KMS-11 (cell line): ENCODE data around the gene ACADM.

ENCODE experiments used
- H2AFZ ChIP-seq: fragments of 200-600 bp; sonication (generic); 2 replicates; pipeline ENCODE4 v1.6.1; 2016; ENCODE audit warnings: antibody characterized with exemption, mixed run types, low read depth
- H3K27ac ChIP-seq: fragments of 200-600 bp; sonication (generic); 2 replicates; pipeline ENCODE4 v1.6.1; 2016; ENCODE audit warnings: mild to moderate bottlenecking, mixed run types
- H3K27me3 ChIP-seq: fragments of 200-600 bp; sonication (generic); 2 replicates; pipeline ENCODE4 v1.6.1; 2017; ENCODE audit warnings: mild to moderate bottlenecking, low read depth, mixed run types, moderate library complexity; ENCODE audit not compliant: insufficient read depth
- H3K36me3 ChIP-seq: fragments of 200-600 bp; sonication (generic); 2 replicates; pipeline ENCODE4 v1.6.1; 2017; ENCODE audit warnings: mild to moderate bottlenecking, mixed run types; ENCODE audit not compliant: insufficient read depth
- H3K4me1 ChIP-seq: fragments of 200-600 bp; sonication (generic); 2 replicates; pipeline ENCODE4 v1.6.1; 2016; ENCODE audit warnings: mild to moderate bottlenecking, low read depth, mixed run types; ENCODE audit not compliant: poor library complexity, severe bottlenecking
- H3K4me2 ChIP-seq: fragments of 200-600 bp; sonication (generic); 2 replicates; pipeline ENCODE4 v1.7.0; 2016; ENCODE audit warnings: mild to moderate bottlenecking, mixed run types
- H3K4me3 ChIP-seq: fragments of 200-600 bp; sonication (generic); IDR thresholded peaks from 2 replicates; pipeline ENCODE4 v1.6.1; 2017; ENCODE audit warnings: low read depth, low read length, mixed read lengths; ENCODE audit not compliant: insufficient read depth
- H3K79me2 ChIP-seq: fragments of 200-600 bp; sonication (generic); 2 replicates; pipeline ENCODE4 v1.6.1; 2016; ENCODE audit warnings: low read depth, mixed run types; ENCODE audit not compliant: insufficient read depth
- H3K9ac ChIP-seq: fragments of 200-600 bp; sonication (generic); 2 replicates; pipeline ENCODE4 v1.6.1; 2016; ENCODE audit warnings: mild to moderate bottlenecking, mixed run types
- H4K20me1 ChIP-seq: fragments of 200-600 bp; sonication (generic); 2 replicates; pipeline ENCODE4 v1.6.1; 2016; ENCODE audit warnings: mild to moderate bottlenecking, mixed run types; ENCODE audit not compliant: insufficient read depth
- CTCF ChIP-seq: fragments of 200-600 bp; sonication (generic); conservative IDR thresholded peaks from 2 replicates; pipeline ENCODE4 v1.6.1; 2017; ENCODE audit warnings: low read depth, mild to moderate bottlenecking, antibody characterized with exemption, low read length, moderate library complexity, mixed read lengths

The ACADM gene

DNA sequence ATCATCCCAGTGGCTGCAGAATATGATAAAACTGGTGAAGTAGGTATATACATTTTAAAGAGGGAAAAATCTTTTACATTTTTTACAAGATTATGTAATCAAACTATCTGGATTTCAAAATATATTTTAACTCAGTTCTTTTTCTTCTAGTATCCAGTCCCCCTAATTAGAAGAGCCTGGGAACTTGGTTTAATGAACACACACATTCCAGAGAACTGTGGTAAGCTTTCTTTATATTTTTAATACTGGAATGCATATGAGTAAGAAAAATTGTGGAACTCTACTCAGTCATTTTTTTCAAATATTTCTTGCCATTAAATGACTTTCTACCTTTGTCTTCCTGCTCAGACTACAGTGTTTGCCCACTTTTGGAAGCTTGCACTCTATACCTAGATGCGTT, 8.2 kb downstream of the ACADM start:
- no peak overlapping the region for H3K27ac ChIP-seq
- H3K36me3 ChIP-seq: no peaks in the 10 kb centered on the region

DNA sequence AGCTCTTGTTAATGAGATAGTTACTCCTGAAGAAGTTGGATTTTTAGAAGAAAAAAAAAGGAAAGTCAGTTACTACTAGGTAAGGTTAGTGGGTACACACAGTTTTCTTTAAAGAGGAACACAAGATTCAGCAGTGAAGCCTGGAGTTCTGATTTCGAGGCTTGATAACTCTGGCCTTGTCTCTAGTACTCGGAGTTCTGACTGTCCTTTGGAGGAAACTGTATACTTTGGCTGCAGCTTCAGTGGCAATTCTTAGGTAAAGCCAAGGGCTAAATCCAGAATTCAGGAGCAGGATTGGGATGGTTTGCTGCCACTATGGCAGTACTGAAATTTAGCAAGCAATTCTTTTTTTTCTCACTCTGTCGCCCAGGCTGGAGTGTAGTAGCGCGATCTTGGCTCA, 9.2 kb downstream of the ACADM start:
- Histone ChIP-seq H3K4me3 (no peak overlapping the region), H3K36me3 (no peaks in the 10 kb centered on the region), H3K4me2 (no peak overlapping the region), H2AFZ (no peak overlapping the region), H3K9ac (no peak overlapping the region), H4K20me1 (no peaks in the 10 kb centered on the region), H3K27me3 (no peaks in the 10 kb centered on the region), H3K27ac (no peak overlapping the region), H3K4me1 (no peaks in the 10 kb centered on the region), H3K79me2 (no peaks in the 10 kb centered on the region)
- TF ChIP-seq CTCF: no peak

More for the DNA sequence above, 8.2 kb downstream of the ACADM start:
- H3K9ac ChIP-seq: no peak overlapping the region
- no peaks in the 10 kb centered on the region for H3K27me3 ChIP-seq
- no peak overlapping the region for H2AFZ ChIP-seq
- no peaks in the 10 kb centered on the region for H3K79me2 ChIP-seq
- H3K4me1 ChIP-seq: no peaks in the 10 kb centered on the region
- TF ChIP-seq CTCF: no peak
- H3K4me2 ChIP-seq: no peak overlapping the region
- H4K20me1 ChIP-seq: no peaks in the 10 kb centered on the region
- H3K4me3 ChIP-seq: no peak overlapping the region

DNA sequence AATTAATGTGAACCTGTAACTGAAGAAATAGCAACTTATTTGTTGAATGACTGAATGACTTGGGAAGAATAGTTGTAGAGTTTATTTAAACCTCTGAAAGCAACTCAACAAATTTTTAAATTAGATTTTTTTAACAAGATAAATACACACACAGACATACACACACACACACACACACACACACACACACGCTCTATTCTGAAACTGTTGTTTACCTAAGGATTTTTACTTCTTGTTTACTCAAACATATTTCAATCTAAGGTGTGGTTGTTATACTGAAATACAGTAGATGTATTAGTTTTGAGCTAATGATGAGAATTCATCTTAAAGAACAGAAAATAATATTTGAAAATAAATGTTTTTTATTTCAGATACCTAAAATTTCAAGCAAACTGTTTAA, 11.5 kb downstream of the ACADM start:
- no peaks in the 10 kb centered on the region for H3K79me2 ChIP-seq
- no peaks in the 10 kb centered on the region for H4K20me1 ChIP-seq
- TF ChIP-seq CTCF: no peak
- no peak overlapping the region for H3K4me2 ChIP-seq
- no peaks in the 10 kb centered on the region for H3K27me3 ChIP-seq
- no peaks in the 10 kb centered on the region for H3K4me1 ChIP-seq
- H3K4me3 ChIP-seq: no peak overlapping the region
- H2AFZ ChIP-seq: no peak overlapping the region
- no peaks in the 10 kb centered on the region for H3K36me3 ChIP-seq
- no peak overlapping the region for H3K27ac ChIP-seq
- H3K9ac ChIP-seq: no peak overlapping the region

DNA sequence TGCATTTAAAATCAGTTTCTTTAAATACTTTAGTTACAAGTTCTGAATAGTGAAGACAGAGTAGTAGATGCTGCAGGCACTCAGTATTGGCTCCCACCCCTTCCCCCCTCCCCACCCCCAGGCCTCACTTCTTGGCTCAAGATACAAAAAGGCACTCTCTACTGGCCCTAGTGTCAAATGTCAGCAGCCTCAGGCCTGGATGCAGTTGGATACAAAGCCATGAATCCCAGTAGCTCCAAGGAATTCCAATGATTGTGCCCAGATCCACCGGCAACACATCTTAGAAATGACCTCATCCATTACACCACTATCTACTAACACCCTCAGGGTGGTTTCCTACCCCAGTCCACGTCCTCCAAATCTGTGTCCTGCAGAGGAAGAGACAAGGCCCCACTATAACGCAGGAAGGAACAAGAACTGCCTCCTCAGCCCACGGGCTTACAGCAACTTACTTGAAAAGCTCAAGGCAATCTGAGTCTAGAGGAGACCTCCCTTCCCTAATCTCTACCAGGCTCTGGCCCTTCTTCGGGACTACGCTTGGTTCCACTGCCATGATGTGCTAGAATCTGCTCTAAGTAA, 17.6 kb downstream of the ACADM start:
- no peaks in the 10 kb centered on the region for H3K79me2 ChIP-seq
- H3K36me3 ChIP-seq: no peaks in the 10 kb centered on the region
- H3K27ac ChIP-seq: no peak overlapping the region

More for the DNA sequence above, 17.6 kb downstream of the ACADM start:
- H3K4me2 ChIP-seq: no peak overlapping the region
- H3K9ac ChIP-seq: no peak overlapping the region
- H2AFZ ChIP-seq: no peak overlapping the region
- H3K4me1 ChIP-seq: peaks cover 8% of the 10 kb centered on the region
- H3K4me3 ChIP-seq: no peak overlapping the region
- H3K27me3 ChIP-seq: no peaks in the 10 kb centered on the region
- TF ChIP-seq CTCF: no peak
- no peaks in the 10 kb centered on the region for H4K20me1 ChIP-seq
